ENCODE measurements around the gene CDK1.

GRCh38 chr10:60778971-60779796 is 906 bp downstream of the CDK1 start:
- TF ChIP-seq CTCF (IDR thresholded peaks at IDR 0.05) (no peak), POLR2A (IDR thresholded peaks at IDR 0.05) (no peak), EP300 (IDR thresholded peaks at IDR 0.05) (no peak)
